NCI-H1694 (cell line): ENCODE measurements around the gene ADRA1B.
A peak's percentile ranks its signal among the peaks of the same experiment; 100 is the strongest.
"Not testable (repeated sequence)": the region's sequence is repeated elsewhere in the genome, so short reads cannot be mapped to it uniquely, and the experiment has no call there.

Source experiments
- DNase-seq: peaks from one replicate; lab custom pipeline; 2025; lab: John Stamatoyannopoulos, UW

The ADRA1B gene

GRCh38 chr5:159969966-159970365, 53.7 kb downstream of the ADRA1B start:
- DNase-seq, result no peak

DNA sequence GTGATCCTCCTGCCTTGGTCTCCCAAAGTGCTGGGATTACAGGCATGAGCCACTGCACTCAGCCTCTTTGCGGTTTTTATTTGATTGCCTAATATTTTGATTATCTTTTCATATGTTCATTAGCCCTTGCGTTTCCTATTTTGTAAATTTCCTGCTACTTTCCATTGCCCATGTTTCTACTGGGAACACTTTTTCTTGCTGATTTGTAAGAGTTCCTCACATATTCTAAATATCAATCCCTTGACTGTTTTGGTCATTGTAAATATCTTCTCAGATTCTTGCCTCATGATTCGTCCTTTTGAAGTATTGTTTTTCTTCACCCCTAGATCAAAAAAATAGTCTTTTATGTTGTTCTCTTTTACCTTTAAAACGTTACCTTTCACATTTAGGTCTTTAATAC, 54.8 kb downstream of the ADRA1B start:
- no peak for DNase-seq

GRCh38 chr5:159971514-159971913, 55.2 kb downstream of the ADRA1B start:
- DNase-seq, result no peak

DNA sequence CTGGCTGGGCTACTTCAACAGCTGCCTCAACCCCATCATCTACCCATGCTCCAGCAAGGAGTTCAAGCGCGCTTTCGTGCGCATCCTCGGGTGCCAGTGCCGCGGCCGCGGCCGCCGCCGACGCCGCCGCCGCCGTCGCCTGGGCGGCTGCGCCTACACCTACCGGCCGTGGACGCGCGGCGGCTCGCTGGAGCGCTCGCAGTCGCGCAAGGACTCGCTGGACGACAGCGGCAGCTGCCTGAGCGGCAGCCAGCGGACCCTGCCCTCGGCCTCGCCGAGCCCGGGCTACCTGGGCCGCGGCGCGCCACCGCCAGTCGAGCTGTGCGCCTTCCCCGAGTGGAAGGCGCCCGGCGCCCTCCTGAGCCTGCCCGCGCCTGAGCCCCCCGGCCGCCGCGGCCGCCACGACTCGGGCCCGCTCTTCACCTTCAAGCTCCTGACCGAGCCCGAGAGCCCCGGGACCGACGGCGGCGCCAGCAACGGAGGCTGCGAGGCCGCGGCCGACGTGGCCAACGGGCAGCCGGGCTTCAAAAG, 55.7 kb downstream of the ADRA1B start:
- DNase-seq, result no peak

DNA sequence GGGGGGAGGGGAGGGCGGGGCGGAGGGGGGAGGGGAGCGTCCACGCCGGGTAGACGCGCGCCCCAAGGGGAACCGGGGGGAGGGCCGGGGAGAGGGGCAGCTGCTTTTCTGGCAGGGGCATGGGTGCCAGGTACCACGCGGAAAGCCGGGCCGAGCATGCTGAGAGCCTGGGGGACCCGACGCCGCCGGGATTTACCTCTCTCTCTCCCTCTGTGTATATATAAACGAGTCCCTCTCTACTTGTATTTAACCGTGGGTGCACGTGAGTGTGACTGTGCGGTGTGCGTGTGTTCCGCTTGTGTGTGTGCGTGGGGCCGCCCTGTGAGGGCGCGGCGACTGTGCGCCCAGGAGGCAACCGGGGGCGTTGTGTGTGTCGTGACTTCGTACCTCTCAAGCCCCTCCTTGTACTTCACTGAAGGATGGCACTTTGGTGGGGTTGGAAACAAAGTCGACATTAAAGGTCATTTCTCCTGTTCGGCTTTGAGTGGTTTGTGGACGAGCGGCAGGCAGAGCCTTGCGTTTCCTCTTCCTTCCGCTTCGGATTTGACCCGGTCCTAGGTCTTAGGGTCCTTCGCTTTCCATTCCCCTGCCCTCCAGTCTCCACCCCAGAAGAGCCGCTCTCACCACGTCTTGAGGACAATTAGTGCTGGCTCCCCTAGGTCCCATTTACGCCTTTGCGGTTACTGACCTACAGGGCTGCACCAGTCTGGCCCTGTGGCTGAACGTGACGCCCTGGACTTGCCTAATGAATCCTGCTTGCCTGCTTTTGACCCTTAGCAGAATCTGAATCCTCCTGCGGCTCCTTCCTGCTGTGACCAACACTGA, 56.5 kb downstream of the ADRA1B start:
- no peak for DNase-seq

DNA sequence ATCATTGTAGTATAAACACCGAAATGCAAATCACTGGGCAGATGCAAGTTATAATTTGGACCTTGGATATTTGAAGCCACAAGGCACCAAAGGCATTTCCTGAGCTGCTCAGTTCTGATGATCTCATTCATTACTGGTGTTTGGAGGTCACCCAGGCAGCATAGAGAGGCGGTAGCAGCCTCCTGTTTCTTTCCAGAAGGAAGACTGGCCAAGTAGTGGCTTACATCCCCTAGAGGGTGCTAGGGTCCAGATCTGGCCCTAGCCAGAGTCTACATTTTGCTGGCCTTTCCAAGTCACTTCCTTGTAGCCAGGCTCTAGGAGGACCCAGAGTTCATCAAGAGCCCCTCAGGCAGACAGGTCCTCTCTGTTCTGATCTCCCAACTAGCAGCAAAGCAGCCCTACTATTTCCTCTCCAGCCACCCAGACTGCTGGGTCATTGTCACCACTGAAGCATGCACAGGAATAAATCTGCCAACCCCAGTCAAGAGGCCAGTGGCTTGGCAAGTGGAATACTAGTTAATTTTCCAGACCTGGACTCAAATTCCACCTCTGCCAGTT, 59.3 kb downstream of the ADRA1B start:
- no peak for DNase-seq

- DNase-seq, result no peak
Measured at GRCh38 chr5:159976921-159977320, 60.6 kb downstream of the ADRA1B start.

DNA sequence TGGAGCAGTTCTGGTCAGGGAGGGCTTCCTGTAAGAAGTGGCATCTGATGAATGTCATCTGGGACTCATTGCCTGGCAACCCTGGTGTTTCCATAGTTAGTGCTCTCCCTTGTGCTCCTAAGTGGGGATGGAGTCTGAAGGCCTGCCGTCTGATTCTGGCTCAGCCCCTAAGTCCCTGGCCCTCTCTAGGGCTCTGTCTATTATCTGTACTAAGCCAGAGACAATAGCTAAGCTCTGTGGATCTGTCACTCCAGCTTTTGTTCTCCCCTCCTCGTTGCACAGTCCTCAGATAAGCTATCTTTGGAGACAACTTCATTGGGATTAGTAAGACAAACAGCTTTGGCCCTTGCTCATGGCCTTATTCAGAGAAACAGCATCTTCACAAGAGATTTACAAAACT, 62.1 kb downstream of the ADRA1B start:
- no peak for DNase-seq

- DNase-seq, result no peak
Measured at GRCh38 chr5:159982421-159983173, 66.3 kb downstream of the ADRA1B start.

GRCh38 chr5:159987031-159987674, 70.9 kb downstream of the ADRA1B start:
- peak; percentile 54 for DNase-seq

DNA sequence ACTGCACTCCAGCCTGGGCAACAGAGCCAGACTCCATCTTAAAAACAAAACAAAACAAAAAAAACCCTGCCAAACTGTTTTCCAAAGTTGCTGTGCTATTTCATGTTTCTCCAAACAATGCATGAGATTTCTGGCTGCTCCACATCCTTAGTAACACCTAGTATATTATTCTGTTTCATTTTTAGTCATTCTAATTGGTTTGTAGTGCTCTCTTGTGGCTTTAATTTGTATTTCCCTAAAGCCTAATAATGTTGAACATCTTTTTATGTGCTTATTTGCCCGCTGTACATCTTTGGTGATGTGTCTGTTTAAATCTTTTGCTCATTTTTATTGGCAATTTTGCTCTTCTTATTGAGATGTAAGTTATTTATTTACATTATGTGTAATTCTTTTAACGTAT, 74.2 kb downstream of the ADRA1B start:
- no peak for DNase-seq

GRCh38 chr5:159992566-159992965, 76.3 kb downstream of the ADRA1B start:
- no peak for DNase-seq

DNA sequence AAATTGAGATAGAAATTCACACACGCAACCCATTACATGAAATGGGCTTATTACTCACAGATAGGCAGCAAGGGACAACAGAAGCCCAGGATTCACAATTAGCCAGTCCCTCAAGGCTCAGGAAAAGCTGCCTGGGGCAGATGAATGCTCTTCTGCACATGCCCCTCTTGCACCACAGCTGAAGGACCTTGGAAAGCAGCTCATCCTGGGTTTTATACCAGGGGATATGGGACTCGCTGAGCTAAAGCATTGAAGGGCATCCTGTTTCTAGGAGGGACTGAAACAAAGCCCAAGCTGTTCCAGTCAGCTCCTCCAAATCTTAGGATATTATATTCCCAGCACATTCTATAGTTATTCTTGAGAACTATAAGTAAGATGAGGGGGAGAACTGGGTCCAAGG, 76.9 kb downstream of the ADRA1B start:
- no peak for DNase-seq

GRCh38 chr5:159995907-159996306, 79.6 kb downstream of the ADRA1B start:
- DNase-seq, result no peak

- DNase-seq, result no peak
Measured at GRCh38 chr5:160001457-160001856, 85.2 kb downstream of the ADRA1B start.

- DNase-seq, result no peak
Measured at GRCh38 chr5:160007514-160007913, 91.2 kb downstream of the ADRA1B start.

- not testable (repeated sequence) for DNase-seq
Measured at GRCh38 chr5:160008529-160008876, 92.2 kb downstream of the ADRA1B start.

DNA sequence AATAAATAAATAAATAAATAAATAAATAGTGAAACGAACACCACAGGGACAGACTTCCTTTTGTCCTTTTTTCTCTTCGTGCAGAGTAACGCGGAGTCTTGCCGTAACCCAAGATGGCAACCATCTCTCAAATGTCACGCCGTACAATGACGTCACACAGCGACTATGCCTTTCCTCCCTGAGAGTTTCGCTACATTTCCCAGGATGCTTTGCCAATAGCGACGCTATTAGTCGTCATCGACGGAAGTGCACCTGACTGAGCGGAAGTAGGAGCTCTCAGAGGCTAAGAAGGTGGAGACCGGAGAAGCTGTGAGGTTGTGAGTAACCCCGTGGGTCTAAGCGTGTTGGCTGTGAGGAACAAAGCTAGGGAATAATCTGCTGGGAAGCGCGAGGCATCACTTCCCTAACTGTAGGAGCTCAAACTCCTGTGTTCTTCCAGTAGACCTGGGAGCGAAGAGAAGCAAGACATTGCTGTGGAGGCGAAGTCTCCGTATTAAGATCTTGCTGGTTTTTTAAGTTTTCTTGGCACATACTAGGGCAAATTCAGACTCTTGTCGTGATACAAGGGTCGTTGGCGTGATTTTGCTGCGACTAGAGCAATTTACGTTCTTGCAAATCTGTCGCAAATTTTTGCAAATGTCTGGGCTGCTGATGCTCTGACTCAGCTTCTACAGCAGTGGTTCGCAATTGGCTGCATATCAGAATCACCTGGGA, 92.8 kb downstream of the ADRA1B start, which contains the start of gene TTC1:
TSS of gene TTC1 (plus strand) at position 263 of the 714 bp plus-strand sequence. CDS start 1,390 bp downstream, outside the sequence.
- peak; percentile 96 for DNase-seq

DNA sequence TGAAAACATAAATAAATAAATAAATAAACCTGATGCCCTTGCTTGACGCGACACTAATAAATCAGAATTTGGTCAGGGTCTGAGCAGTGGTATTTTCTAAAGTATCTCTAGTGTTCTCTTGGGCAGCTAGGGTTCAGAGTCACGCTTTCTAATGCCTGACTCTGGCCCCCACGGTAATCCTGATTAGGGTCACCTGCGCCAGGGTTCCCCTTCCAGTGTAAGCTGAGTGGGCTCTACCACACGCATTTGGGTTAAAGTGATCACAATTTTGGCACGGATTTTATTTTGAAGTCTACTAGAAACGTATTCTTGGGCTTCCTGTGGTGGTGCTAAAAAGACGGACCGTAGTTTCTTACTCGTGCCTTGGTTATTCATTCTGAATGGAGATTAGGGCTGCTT, 93.3 kb downstream of the ADRA1B start:
- DNase-seq, result no peak

DNA sequence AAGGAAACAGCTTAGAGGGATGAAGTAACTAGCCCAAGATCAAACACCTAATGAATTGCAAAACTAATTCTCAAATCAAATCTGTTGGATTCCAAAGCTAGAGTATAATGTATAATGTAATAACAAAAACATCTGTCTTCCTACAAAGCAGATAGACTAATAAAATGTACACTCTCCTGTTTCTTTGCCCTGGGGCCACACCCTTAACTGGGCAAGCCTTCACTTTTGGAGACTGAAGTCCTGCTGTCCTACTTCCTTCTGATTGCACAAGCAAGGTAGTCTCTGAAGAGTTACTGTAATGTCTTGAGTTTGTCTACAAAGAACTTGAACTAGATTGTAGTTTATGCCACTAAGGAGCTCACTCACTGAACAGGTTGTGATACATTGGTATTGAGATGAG, 95.2 kb downstream of the ADRA1B start:
- DNase-seq, result no peak

DNA sequence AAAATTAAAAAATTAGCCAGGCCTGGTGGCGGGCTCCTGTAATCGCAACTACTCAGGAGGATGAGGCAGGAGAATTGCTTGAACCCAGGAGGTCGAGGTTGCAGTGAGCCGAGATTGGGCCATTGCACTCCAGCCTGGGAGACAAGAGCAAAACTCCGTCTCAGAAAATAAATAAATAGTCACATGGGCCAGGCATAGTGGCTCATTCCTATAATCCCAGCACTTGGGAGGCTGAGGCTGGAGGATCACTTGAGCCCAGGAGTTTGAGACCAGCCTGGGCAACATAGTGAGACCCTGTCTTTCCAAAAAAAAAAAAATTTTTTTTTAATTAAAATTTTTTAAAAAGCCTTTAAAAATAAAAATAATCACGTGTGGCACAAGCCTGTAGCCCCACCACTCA, 97.9 kb downstream of the ADRA1B start:
- not testable (repeated sequence) for DNase-seq
